ENCODE measurements around the gene HIGD1B.

GRCh38 chr17:44862278-44862914 lies 14.7 kb downstream of the HIGD1B start:
- TF ChIP-seq, protein P1, sequence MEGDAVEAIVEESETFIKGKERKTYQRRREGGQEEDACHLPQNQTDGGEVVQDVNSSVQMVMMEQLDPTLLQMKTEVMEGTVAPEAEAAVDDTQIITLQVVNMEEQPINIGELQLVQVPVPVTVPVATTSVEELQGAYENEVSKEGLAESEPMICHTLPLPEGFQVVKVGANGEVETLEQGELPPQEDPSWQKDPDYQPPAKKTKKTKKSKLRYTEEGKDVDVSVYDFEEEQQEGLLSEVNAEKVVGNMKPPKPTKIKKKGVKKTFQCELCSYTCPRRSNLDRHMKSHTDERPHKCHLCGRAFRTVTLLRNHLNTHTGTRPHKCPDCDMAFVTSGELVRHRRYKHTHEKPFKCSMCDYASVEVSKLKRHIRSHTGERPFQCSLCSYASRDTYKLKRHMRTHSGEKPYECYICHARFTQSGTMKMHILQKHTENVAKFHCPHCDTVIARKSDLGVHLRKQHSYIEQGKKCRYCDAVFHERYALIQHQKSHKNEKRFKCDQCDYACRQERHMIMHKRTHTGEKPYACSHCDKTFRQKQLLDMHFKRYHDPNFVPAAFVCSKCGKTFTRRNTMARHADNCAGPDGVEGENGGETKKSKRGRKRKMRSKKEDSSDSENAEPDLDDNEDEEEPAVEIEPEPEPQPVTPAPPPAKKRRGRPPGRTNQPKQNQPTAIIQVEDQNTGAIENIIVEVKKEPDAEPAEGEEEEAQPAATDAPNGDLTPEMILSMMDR (IDR thresholded peaks at IDR 0.05; ENCODE audit: low read length), result no peak
- TF ChIP-seq EZH2 (IDR thresholded peaks at IDR 0.05; ENCODE audit: borderline replicate concordance, low read length), result no peak

Measured in OCI-LY1 (cell line).